Esophagus squamous epithelium (tissue), 4 donors: Measurements from ENCODE around the gene ITGB3BP.

Source experiments
- POLR2A ChIP-seq, 4 donors: fragments of 450-650 bp; IDR thresholded peaks; one replicate each; pipeline ENCODE4 v1.6.1; 2017; ENCODE audit warnings: antibody characterized with exemption in 4 of 4, mild to moderate bottlenecking in 4 of 4, moderate library complexity in 3 of 4
- TF ChIP-seq, protein P1 (sequence below), 6 experiments: fragments of 450-650 bp in 4 of 6; fragments of 200-600 bp in 2 of 6; sonication (generic) in 2 of 6; IDR thresholded peaks; one replicate each; pipeline ENCODE4 v1.5.1; 2016 to 2019; ENCODE audit warnings: antibody characterized with exemption in 6 of 6, mild to moderate bottlenecking in 4 of 6, moderate library complexity in 4 of 6

DNA sequence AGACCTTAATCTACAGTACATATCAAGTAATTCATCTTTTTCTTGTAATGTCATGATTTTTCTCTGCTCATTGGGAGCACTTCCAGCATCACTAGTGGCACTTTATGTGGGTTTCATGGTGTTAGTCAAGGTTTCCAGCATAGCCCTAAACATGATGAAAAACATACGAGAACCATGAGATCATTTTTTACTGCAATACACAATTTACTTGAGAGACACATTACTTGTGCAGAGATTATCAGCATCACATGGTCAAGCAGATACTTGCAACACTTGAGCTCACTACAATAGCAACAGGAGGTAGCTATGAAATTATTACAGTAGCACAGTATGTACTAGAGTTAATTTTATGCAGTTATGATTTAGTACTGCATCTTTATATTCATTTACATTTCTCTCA lies 36.4 kb downstream of the ITGB3BP start:
- TF ChIP-seq, protein P1, sequence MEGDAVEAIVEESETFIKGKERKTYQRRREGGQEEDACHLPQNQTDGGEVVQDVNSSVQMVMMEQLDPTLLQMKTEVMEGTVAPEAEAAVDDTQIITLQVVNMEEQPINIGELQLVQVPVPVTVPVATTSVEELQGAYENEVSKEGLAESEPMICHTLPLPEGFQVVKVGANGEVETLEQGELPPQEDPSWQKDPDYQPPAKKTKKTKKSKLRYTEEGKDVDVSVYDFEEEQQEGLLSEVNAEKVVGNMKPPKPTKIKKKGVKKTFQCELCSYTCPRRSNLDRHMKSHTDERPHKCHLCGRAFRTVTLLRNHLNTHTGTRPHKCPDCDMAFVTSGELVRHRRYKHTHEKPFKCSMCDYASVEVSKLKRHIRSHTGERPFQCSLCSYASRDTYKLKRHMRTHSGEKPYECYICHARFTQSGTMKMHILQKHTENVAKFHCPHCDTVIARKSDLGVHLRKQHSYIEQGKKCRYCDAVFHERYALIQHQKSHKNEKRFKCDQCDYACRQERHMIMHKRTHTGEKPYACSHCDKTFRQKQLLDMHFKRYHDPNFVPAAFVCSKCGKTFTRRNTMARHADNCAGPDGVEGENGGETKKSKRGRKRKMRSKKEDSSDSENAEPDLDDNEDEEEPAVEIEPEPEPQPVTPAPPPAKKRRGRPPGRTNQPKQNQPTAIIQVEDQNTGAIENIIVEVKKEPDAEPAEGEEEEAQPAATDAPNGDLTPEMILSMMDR (IDR thresholded peaks at IDR 0.05), result no peak
- TF ChIP-seq POLR2A (IDR thresholded peaks at IDR 0.05), result no peak
